Body of pancreas (tissue), 4 donors: ENCODE results near the gene LCN6.

ENCODE experiments used
- POLR2A ChIP-seq, 3 donors: fragments of 450-650 bp; IDR thresholded peaks; one replicate each; pipeline ENCODE4 v1.6.1; 2016; ENCODE audit warnings: antibody characterized with exemption in 3 of 3, mild to moderate bottlenecking in 2 of 3
- TF ChIP-seq, protein P1 (sequence below), 7 experiments: fragments of 450-650 bp in 4 of 7; fragments of 200-600 bp in 3 of 7; sonication (generic) in 3 of 7; IDR thresholded peaks; one replicate each; pipeline ENCODE4 v1.5.1; 2016 to 2019; ENCODE audit warnings: antibody characterized with exemption in 7 of 7

DNA sequence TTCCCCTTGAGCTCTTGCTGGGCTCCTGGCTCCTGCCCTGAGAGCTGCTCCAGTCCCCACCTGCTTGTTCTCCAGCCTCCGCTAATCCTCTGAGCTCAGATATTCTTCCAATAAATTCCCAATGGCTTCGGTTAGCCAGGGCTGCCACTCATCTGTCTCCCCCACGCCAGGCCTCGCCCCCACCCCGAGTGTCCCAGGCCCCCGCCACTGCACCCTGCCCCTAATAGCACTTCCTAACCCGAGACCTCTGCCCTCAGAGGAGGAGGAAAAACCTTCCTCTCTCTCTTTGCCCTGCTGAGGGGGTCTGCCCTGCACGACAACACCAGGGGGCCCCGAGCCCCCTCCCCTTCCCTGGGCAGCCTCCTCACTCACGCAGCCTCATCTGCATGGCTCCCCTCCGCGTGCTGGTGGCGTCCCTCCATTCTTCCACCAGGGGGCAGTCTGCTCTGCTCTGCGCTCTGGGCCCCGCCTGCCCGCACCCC, 21.4 kb upstream of the LCN6 start:
- TF ChIP-seq, protein P1, sequence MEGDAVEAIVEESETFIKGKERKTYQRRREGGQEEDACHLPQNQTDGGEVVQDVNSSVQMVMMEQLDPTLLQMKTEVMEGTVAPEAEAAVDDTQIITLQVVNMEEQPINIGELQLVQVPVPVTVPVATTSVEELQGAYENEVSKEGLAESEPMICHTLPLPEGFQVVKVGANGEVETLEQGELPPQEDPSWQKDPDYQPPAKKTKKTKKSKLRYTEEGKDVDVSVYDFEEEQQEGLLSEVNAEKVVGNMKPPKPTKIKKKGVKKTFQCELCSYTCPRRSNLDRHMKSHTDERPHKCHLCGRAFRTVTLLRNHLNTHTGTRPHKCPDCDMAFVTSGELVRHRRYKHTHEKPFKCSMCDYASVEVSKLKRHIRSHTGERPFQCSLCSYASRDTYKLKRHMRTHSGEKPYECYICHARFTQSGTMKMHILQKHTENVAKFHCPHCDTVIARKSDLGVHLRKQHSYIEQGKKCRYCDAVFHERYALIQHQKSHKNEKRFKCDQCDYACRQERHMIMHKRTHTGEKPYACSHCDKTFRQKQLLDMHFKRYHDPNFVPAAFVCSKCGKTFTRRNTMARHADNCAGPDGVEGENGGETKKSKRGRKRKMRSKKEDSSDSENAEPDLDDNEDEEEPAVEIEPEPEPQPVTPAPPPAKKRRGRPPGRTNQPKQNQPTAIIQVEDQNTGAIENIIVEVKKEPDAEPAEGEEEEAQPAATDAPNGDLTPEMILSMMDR (IDR thresholded peaks at IDR 0.05), result peak; percentile 38 to 54 (median 43)
- no peak for TF ChIP-seq POLR2A (IDR thresholded peaks at IDR 0.05)
